Astrocyte of the cerebellum (primary cell): ENCODE measurements around the gene C12orf56.

ENCODE experiments used
- DNase-seq: peaks from one replicate; pipeline ENCODE4 v3.0.0-alpha.2; 2011; ENCODE audit warnings: low read depth
- H3K4me3 ChIP-seq: 2 replicates; pipeline ENCODE4 v1.5.1; 2011; ENCODE audit warnings: mild to moderate bottlenecking, low read depth, low read length, moderate library complexity
- in situ Hi-C: cut with HindIII; loops from 2 replicates; pipeline ENCODE4 v1.10.0; 2017; ENCODE audit warnings: low sequenced_read_pairs
- TF ChIP-seq, protein P1 (sequence below): IDR thresholded peaks from 2 replicates; pipeline ENCODE4 v1.5.1; 2012; ENCODE audit warnings: low read length, low read depth, moderate library complexity, mild to moderate bottlenecking; ENCODE audit errors: missing control alignments

Gene C12orf56

DNA sequence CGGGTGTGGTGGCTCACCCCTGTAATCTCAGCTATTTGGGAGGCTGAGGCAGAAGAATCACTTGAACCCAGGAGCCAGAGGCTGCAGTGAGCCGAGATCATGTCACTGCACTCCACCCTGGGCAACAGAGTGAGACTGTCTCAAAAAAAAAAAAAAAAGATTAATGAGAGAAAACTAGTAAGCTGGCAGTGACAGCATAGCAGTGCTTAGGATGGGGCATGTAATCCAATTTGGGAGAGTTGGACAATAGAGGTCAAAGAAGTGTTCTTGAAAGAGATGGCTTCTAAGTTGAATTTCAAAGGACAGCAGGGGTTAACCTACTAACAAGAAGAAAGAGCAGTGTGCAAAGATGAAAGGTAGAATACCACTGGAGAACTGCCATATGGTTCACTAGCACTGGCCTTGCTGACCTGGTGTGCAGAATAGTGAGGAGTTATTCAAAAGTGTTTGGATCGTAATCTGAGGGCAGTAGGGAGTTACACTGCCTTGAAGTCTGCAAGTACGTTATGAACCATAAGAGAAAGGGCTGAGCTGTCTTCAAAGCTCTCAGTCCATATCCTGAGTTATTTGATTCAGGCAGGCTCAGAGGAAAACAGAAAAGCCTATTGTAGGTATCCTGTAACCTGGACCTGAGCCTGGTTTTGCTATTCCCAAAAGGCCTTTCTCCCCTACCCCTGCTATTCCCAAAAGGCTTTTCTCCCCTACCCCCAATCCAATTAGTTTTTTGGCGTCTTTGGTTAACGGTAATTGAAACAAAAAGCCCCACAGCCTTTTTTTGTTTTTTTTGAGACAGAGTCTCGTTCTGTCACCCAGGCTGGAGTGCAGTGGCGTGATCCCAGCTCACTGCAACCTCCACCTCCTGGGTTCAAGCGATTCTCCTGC lies 17.0 kb upstream of the C12orf56 start:
- in situ Hi-C loops: no loop called here
- DNase-seq: no peak
- TF ChIP-seq, protein P1, sequence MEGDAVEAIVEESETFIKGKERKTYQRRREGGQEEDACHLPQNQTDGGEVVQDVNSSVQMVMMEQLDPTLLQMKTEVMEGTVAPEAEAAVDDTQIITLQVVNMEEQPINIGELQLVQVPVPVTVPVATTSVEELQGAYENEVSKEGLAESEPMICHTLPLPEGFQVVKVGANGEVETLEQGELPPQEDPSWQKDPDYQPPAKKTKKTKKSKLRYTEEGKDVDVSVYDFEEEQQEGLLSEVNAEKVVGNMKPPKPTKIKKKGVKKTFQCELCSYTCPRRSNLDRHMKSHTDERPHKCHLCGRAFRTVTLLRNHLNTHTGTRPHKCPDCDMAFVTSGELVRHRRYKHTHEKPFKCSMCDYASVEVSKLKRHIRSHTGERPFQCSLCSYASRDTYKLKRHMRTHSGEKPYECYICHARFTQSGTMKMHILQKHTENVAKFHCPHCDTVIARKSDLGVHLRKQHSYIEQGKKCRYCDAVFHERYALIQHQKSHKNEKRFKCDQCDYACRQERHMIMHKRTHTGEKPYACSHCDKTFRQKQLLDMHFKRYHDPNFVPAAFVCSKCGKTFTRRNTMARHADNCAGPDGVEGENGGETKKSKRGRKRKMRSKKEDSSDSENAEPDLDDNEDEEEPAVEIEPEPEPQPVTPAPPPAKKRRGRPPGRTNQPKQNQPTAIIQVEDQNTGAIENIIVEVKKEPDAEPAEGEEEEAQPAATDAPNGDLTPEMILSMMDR: no peak
- H3K4me3 ChIP-seq: no peak overlapping the region

DNA sequence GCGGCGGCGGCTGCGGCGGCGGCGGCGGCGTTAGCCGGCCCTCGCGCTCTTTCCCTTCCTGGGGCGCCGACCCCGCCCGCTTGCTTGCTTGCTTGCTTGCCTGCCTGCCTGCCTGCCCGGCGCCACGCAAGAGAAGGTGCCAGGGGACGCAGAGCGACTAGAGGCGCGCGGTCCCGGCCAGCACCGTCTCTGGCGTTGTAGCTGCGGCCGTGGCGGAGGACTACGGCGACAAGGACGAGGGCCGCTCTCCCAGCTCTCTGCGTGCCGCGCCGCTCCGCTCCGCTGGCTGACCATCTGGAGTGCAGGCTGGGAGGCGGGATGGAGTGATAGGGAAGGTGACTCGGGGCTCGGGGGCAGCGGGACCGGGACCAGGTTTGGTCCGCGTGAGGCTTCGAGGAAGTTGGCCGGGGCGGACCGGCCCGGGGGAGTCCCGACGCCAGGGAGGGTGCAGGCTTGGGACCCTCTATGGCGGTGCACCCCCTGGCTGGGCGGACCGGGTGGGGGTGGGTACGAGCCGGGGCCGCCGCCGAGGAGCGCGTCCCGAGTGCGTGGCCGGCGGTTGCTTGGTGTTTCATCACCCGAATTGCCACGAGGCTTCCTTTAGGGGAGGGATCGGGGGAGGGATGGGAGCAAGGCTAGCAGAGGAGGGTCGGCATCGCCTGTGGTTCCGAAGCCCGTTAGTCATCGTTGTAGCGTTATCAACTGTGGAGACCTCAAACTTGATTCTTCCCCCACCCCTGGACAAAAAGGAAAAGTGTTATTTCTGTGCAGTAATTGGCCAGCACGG lies 14.1 kb upstream of the C12orf56 start:
- peak; percentile 40 for DNase-seq
- in situ Hi-C loops: no loop called here
- TF ChIP-seq, protein P1: no peak

DNA sequence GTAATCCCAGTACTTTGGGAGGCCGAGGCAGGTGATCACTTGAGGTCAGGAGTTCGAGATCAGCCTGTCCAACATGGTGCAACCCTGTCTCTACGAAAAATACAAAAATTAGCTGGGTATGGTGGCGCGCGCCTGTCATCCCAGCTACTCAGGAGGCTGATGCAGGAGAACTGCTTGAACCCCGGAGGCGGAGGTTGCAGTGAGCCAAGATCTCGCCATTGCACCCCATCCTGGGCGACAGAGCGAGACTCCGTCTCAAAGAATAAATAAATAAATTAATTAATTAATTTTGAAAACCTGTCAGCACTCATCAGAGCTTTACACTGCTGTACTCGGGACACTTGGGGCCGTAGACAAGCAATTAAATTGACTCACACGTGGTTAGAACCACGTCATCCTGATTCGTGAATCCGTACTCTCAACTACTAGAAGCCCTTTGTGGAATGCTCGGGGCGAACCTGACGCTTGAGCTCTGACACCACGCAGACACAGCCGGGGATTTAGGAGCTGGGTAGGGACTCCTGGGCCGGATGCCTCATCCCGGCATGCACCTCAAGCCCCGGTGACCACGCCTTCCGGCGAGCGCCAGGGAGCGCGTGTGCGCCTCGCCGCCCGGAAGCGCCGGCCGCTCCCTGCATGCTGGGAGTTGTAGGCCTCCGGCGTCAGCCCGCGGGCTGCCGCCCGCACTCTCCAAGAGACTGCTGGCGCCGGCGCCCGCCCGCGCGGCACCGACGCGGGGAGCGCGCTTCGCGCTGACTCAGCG lies 13.3 kb upstream of the C12orf56 start, which contains the start of gene XPOT:
Gene XPOT, plus strand, starts transcription at position 686 of the 763 bp plus-strand sequence. CDS start 5,644 bp downstream, outside the sequence.
- peak within 1 kb of the TSS; percentile 88 for H3K4me3 ChIP-seq
- DNase-seq: peak; percentile 94
- TF ChIP-seq, protein P1: no peak
- in situ Hi-C loops: no loop called here

More for the DNA sequence above, 14.1 kb upstream of the C12orf56 start:
- H3K4me3 ChIP-seq: peak overlapping the region; percentile 88

DNA sequence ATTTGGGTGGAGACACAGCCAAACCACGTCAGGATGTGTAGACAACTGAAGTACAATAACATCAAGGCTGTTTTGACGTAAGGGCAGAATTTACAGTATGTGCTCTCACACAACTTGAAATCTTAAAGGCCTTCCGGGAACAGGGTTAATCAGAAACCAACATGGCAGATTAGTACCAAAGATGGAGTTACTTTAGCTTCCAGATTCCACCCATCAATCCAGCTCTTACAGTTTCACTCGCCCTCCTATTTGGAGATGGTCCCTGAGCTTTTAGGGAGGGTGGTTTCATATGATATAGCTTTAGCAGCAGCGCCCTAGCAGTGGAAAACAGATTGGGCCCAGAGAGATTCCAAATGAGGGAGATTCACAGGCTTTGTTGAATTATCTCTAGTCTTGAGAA lies 11.6 kb upstream of the C12orf56 start:
- TF ChIP-seq, protein P1: no peak
- no peak overlapping the region for H3K4me3 ChIP-seq
- no peak for DNase-seq
- in situ Hi-C loops: no loop called here

DNA sequence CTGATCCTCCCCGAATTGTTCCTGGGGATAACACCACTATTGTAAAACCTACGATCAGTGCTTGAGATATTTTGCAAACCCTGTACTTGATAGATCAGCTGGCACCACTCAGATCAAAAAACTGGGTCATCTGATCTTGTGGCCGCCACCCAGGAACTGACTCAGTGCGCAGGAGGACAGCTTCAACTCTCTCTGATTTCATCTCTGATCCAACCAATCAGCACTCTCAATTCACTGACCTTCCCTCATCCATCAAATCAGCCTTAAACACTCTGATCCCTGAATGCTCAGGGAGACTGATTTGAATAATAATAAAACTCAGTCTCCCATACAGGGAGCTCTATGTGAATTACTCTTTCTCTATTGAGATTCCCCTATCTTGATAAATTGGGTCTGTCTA lies 9.5 kb upstream of the C12orf56 start:
- DNase-seq: no peak
- H3K4me3 ChIP-seq: no peak overlapping the region
- in situ Hi-C loops: no loop called here
- TF ChIP-seq, protein P1: no peak

DNA sequence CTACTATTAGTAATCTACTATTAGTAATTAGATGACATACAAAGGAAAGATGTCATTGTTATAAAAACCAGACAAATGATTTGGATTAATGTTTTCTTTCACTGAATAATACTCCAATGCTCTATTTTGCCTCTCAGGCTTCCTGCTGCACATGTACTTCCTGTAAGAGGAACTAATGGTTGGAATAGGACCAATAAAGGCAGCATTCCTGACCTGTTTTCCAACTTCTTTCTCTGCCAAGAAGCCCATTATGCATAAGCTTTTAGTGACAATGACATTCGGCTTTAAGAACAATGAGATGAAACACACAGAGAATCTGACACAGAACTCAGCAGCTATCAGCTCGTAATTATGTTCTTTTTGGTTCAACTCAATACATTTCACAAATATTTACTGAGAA lies 5.2 kb upstream of the C12orf56 start:
- no peak for DNase-seq
- H3K4me3 ChIP-seq: no peak overlapping the region
- in situ Hi-C loops: no loop called here
- TF ChIP-seq, protein P1: no peak
